AG10803 (cell line): ENCODE results near the gene TMEM256.

ENCODE experiments used
- DNase-seq: peaks from one replicate; pipeline ENCODE4 v3.0.0; 2010; ENCODE audit warnings: low read depth
- H3K4me3 ChIP-seq: 2 replicates; pipeline ENCODE4 v1.5.1; 2011; ENCODE audit warnings: mild to moderate bottlenecking, low read length, control low read depth
- CTCF ChIP-seq: conservative IDR thresholded peaks from 2 replicates; pipeline ENCODE4 v1.5.1; 2011; ENCODE audit warnings: mild to moderate bottlenecking, low read length, control low read depth, inconsistent platforms

The TMEM256 gene

GRCh38 chr17:7428557-7428956 is 24.7 kb upstream of the TMEM256 start, which contains the start of gene SPEM3:
Gene SPEM3, plus strand, starts transcription at chr17:7428857. Its CDS starts 46 bp downstream, at chr17:7428903.
- no peak for DNase-seq
- TF ChIP-seq CTCF = no peak
- no peak within 1 kb of the TSS for H3K4me3 ChIP-seq

- DNase-seq = no peak
- no peak for TF ChIP-seq CTCF
- no peak overlapping the region for H3K4me3 ChIP-seq
These were observed 23.7 kb upstream of the TMEM256 start for GRCh38 chr17:7427549-7427948.

DNA sequence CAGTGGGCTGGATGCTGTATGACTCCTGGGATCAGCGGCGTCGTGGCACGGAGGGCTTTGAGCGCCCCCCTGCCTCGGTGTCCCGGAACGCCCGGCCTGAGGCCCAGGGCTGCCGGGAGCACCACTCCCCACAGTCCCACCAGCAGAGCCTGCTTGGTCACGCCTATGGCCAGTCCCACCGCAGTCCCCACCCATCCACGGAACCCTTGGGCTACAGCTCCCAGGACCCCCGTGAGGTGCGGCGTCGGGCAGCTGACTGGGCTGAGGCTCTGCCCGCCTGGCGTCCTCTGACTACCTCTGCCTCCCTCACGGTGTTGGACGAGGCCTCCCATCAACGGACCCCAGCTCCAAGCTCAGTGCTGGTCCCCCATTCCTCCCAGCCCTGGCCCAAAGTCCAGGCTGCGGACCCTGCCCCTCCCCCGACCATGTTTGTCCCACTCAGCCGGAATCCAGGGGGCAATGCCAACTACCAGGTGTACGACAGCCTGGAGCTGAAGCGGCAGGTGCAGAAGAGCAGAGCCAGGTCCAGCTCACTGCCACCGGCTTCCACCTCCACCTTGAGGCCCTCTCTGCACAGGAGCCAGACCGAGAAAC is 23.1 kb upstream of the TMEM256 start:
- TF ChIP-seq CTCF = no peak
- no peak for DNase-seq
- H3K4me3 ChIP-seq = no peak overlapping the region

- no peak for TF ChIP-seq CTCF
- no peak overlapping the region for H3K4me3 ChIP-seq
- DNase-seq = no peak
These were observed 22.4 kb upstream of the TMEM256 start for GRCh38 chr17:7426203-7426863.

DNA sequence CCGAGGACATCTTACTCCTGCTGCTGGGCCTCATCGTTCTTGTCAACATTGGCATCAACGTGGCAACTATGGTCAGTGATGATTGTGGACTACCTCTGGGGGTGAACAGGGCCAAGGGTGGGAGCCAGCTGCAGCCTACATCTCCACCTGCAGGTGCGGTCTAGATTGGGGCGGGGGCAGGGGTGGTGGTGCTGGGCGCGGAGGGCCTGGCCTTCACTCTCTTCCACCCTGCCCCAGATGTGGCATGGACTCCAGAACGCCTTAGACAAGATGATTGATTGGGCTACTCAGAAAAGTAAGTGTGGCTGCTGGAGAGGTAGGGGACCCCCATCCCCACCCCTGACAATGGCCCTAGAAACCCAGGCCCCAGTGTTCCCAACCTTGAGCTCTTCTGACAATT is 21.9 kb upstream of the TMEM256 start:
- no peak overlapping the region for H3K4me3 ChIP-seq
- no peak for TF ChIP-seq CTCF
- no peak for DNase-seq

GRCh38 chr17:7425316-7425715 is 21.4 kb upstream of the TMEM256 start, which contains the start of gene SPEM2:
Gene SPEM2, plus strand, starts transcription at chr17:7425616. Its CDS starts 73 bp downstream, at chr17:7425689.
- TF ChIP-seq CTCF = no peak
- DNase-seq = no peak
- H3K4me3 ChIP-seq = no peak within 1 kb of the TSS

DNA sequence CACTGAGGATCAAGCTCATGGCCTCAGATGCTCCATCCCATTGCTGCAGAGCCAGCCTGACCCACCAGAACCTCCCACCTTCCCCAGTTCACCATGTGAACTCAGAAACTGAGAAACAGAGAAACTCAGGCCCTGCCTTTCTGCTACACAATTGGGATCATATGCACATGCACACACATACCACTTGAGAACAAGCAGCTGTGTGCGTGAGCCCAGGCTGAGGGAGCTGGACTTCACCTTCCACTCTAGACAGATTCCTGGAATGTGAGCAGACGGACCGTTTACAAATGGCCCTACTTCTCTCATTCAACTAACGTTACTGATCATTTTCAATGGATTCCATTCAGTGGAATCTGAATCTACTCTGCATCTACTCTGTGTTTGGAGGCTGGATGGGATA is 19.8 kb upstream of the TMEM256 start:
- no peak for DNase-seq
- no peak overlapping the region for H3K4me3 ChIP-seq
- no peak for TF ChIP-seq CTCF
